Measurements from ENCODE around the gene TBC1D7.
"Not testable (repeated sequence)": the region's sequence is repeated elsewhere in the genome, so short reads cannot be mapped to it uniquely, and the experiment has no call there.

TBC1D7 gene

GRCh38 chr6:13334953-13335352, 6.6 kb upstream of the TBC1D7 start:
- no peak for TF ChIP-seq ZFX (IDR thresholded peaks at IDR 0.05; ENCODE audit: borderline replicate concordance)
- TF ChIP-seq, protein P1, sequence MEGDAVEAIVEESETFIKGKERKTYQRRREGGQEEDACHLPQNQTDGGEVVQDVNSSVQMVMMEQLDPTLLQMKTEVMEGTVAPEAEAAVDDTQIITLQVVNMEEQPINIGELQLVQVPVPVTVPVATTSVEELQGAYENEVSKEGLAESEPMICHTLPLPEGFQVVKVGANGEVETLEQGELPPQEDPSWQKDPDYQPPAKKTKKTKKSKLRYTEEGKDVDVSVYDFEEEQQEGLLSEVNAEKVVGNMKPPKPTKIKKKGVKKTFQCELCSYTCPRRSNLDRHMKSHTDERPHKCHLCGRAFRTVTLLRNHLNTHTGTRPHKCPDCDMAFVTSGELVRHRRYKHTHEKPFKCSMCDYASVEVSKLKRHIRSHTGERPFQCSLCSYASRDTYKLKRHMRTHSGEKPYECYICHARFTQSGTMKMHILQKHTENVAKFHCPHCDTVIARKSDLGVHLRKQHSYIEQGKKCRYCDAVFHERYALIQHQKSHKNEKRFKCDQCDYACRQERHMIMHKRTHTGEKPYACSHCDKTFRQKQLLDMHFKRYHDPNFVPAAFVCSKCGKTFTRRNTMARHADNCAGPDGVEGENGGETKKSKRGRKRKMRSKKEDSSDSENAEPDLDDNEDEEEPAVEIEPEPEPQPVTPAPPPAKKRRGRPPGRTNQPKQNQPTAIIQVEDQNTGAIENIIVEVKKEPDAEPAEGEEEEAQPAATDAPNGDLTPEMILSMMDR (IDR thresholded peaks at IDR 0.05) = no peak
- no peak overlapping the region for H3K27ac ChIP-seq

DNA sequence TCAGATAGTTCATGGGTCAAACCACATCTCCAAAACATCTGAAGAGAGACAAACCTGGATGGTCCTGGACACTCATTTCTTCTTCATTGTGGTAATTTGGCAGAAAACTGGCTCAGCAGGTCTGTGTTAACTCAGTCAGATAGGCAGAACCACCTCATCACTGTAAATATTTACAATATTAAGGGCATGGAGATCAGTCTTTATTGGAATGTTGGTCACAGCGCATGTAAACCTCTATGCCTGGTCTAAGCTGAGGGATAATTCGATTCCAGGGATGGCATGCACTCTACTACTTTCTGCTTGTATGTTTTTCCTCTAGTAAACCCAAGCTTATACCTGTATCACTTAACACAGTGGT, 4.0 kb upstream of the TBC1D7 start:
- no peak overlapping the region for H3K27ac ChIP-seq
- no peak for TF ChIP-seq ZFX (IDR thresholded peaks at IDR 0.05; ENCODE audit: borderline replicate concordance)
- TF ChIP-seq, protein P1 (IDR thresholded peaks at IDR 0.05) = no peak

DNA sequence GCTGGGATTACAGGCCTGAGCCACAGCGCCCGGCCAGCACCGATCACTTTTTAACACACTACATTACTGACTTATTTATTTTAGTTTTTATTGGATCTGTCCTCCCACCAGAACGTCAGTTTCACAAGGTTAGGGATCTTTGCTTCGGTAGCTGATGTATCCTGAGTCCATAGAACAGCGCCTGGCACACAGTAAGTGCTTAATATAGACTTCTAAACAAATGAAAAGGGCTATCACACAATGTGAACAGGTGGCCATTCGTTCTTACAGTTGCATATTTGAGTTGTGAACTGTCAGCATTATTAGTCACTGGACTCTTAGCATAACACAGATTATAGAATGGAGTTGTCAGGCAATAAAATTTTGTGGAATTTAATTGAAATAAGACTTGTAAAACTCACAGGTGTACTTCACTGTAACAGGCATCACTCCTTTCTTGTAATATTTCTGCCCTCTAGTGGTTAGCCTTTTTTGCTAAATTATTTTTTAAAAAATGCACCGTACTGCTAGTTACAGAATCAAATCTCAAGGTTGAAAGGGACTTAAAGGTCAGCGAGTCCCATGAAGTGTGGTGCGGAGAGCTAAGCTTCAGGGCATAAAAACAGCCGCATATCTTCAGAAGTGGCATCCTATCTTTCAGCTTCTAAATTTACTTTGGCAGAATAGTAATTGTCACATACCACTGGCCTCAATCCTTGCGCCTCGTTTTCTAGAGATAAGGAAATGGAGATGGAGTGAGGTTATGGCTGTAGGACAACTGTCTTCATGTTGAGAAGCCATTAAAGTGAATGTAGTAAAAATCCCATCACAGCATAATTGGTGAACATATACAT, 3.4 kb upstream of the TBC1D7 start:
- TF ChIP-seq, protein P1 (IDR thresholded peaks at IDR 0.05) = peak; percentile 77
- no peak for TF ChIP-seq ZFX (IDR thresholded peaks at IDR 0.05; ENCODE audit: borderline replicate concordance)
- H3K27ac ChIP-seq = no peak overlapping the region

GRCh38 chr6:13328875-13329183, 492 bp upstream of the TBC1D7 start:
- TF ChIP-seq ZFX (IDR thresholded peaks at IDR 0.05; ENCODE audit: borderline replicate concordance) = no peak
- H3K27ac ChIP-seq = peak overlapping the region; percentile 83

GRCh38 chr6:13327691-13328075, 654 bp downstream of the TBC1D7 start:
- no peak for TF ChIP-seq ZFX (IDR thresholded peaks at IDR 0.05; ENCODE audit: borderline replicate concordance)
- TF ChIP-seq, protein P1 (IDR thresholded peaks at IDR 0.05) = no peak
- peak overlapping the region; percentile 83 for H3K27ac ChIP-seq

GRCh38 chr6:13326031-13326586, 2.2 kb downstream of the TBC1D7 start:
- H3K27ac ChIP-seq = not testable (repeated sequence)

GRCh38 chr6:13319891-13320564, 8.3 kb downstream of the TBC1D7 start:
- TF ChIP-seq ZFX (IDR thresholded peaks at IDR 0.05; ENCODE audit: borderline replicate concordance) = no peak
- TF ChIP-seq, protein P1 (IDR thresholded peaks at IDR 0.05) = no peak
- no peak overlapping the region for H3K27ac ChIP-seq

DNA sequence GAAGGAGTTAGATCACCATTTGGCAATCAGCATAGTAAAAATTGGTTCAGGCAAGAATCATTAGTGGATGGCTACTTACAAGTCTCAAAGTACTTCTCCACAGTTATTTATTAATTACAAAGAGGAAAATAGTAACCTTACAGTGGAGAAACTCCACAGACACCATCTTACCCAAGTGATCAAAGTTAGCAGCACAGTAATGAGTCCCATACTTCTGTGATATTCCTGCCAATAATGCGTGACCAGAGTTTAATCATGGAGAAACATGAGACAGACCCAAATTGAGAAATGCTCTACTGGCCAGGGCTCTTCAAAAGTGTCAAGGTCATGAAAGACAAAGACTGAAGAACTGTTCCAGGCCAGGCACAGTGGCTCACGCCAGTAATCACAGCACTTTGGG, 9.5 kb downstream of the TBC1D7 start:
- no peak overlapping the region for H3K27ac ChIP-seq
- no peak for TF ChIP-seq ZFX (IDR thresholded peaks at IDR 0.05; ENCODE audit: borderline replicate concordance)
- TF ChIP-seq, protein P1 (IDR thresholded peaks at IDR 0.05) = no peak
